Cardiac muscle cell (in vitro differentiated cells and primary cell): ENCODE measurements around the gene TRAF1. TPM values are rescaled to one million over a fixed set of nuclear protein-coding genes. Genes with fewer than 3 reads are reported as not detected.

Experiments used
- DNase-seq, 2 donors: peaks; one replicate each; pipeline versions ENCODE4 v3.0.0 to v3.0.0-alpha.2; 2010 to 2017; ENCODE audit warnings: low read depth in 1 of 2, low spot score in 1 of 2
- H3K27ac ChIP-seq: fragments of 200-600 bp; sonication (generic); 2 replicates; pipeline ENCODE4 v1.5.1; 2016
- H3K27me3 ChIP-seq: fragments of 200-600 bp; sonication (generic); 2 replicates; pipeline ENCODE4 v1.6.0; 2016; ENCODE audit warnings: control low read depth
- H3K36me3 ChIP-seq: fragments of 200-600 bp; sonication (generic); 2 replicates; pipeline ENCODE4 v1.5.1; 2016; ENCODE audit warnings: control low read depth
- H3K4me1 ChIP-seq: fragments of 200-600 bp; sonication (generic); 2 replicates; pipeline ENCODE4 v1.8.1; 2017; ENCODE audit warnings: low read depth, mild to moderate bottlenecking, mixed run types
- H3K4me3 ChIP-seq: fragments of 200-600 bp; sonication (generic); 2 replicates; pipeline ENCODE4 v1.5.1; 2016; ENCODE audit warnings: mild to moderate bottlenecking
- H3K9me3 ChIP-seq: fragments of 200-600 bp; sonication (generic); 2 replicates; pipeline ENCODE4 v1.5.1; 2017; ENCODE audit warnings: low read depth, mild to moderate bottlenecking, control low read depth
- polyA plus RNA-seq: library from polyadenylated mRNA; unstranded; fragments of >200 nt; fragmentation: Nextera tagmentation; extraction: Ambion mirVana; gene quantifications from 2 replicates; pipeline ENCODE4 v1.2.1, GENCODE V29; 2016
- total RNA-seq: library from RNA; depleted of rRNA; stranded (reverse); fragments of >200 nt; gene quantifications from 2 replicates; pipeline ENCODE4 v1.2.3, GENCODE V29; 2016
- TF ChIP-seq, protein P1 (sequence below): IDR thresholded peaks from 2 replicates; pipeline ENCODE4 v1.5.1; 2012; ENCODE audit warnings: low read depth, mild to moderate bottlenecking, low read length

The TRAF1 gene
- total and polyA plus RNA-seq, 2 experiments from 2014 or later = 3.5 to 7.5 TPM

DNA sequence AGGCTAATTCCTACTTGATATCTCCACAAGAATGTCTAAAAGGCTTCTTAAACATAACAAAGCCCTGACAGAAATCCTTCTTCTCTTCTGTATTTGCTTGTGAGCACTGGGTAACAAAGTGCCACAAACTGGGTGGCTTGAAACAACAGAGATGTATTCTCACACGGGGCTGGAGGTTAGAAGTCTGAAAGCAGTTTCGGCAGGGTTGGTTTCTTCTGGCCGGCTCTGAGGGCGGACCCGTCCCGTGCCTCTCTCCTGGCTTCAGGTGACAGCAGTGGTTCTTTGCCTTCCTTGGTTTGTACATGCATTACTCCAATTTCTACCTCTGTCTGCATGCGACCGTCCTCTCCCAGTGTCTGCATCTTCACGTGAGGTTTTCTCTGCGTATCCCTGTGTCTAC, 14.0 kb upstream of the TRAF1 start:
- H3K4me3 ChIP-seq = no peak overlapping the region
- H3K27me3 ChIP-seq = no peaks in the 10 kb centered on the region
- no peaks in the 10 kb centered on the region for H3K9me3 ChIP-seq
- H3K4me1 ChIP-seq = peaks cover 14% of the 10 kb centered on the region
- H3K27ac ChIP-seq = no peak overlapping the region
- TF ChIP-seq, protein P1, sequence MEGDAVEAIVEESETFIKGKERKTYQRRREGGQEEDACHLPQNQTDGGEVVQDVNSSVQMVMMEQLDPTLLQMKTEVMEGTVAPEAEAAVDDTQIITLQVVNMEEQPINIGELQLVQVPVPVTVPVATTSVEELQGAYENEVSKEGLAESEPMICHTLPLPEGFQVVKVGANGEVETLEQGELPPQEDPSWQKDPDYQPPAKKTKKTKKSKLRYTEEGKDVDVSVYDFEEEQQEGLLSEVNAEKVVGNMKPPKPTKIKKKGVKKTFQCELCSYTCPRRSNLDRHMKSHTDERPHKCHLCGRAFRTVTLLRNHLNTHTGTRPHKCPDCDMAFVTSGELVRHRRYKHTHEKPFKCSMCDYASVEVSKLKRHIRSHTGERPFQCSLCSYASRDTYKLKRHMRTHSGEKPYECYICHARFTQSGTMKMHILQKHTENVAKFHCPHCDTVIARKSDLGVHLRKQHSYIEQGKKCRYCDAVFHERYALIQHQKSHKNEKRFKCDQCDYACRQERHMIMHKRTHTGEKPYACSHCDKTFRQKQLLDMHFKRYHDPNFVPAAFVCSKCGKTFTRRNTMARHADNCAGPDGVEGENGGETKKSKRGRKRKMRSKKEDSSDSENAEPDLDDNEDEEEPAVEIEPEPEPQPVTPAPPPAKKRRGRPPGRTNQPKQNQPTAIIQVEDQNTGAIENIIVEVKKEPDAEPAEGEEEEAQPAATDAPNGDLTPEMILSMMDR = no peak
- no peaks in the 10 kb centered on the region for H3K36me3 ChIP-seq
- no peak for DNase-seq

DNA sequence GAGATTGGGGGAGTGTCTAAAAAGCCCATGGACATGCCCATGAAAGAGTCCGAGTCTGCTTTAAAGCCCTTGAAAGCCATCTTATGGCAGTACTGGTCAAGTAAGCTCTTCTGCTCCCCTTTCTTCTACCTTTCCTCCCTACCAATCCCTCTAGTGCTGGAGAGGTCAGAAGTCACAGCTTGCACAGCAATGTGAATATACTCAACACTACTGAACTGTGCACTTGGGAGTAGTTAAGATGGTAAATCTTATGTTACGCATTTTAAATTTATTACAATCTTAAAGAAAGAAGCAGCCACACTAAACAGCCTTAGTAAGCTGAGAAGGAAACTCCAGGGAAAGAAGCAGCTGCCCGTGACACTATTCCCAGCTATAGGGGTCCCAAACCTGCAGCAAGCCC, 12.3 kb upstream of the TRAF1 start:
- no peaks in the 10 kb centered on the region for H3K27me3 ChIP-seq
- no peak overlapping the region for H3K4me3 ChIP-seq
- no peak overlapping the region for H3K27ac ChIP-seq
- peaks cover 22% of the 10 kb centered on the region for H3K4me1 ChIP-seq
- H3K36me3 ChIP-seq = no peaks in the 10 kb centered on the region
- DNase-seq = no peak
- no peaks in the 10 kb centered on the region for H3K9me3 ChIP-seq
- TF ChIP-seq, protein P1 = no peak

DNA sequence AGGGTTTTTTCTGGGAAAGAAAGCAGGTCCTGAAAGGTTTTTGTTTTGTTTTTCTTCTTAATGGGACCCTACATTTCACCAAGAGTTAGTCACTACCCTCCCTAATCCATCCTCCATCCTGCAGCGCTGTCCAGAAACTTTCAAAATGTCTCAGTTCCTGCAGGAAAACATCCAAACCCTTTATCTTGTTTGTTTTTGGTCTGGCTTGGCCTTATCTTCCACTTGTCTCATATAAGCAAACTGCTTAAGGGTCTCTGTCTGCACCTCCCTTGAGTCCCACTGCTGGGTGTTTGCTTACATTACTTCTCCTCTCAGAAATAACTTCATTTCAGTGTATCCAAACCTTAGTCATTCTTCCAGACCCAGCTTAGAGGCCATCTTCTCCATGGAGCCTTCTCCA, 11.0 kb upstream of the TRAF1 start:
- DNase-seq = peak in 1 of 2 donors; percentile 72
- Histone ChIP-seq H3K4me1 (peaks cover 22% of the 10 kb centered on the region), H3K36me3 (no peaks in the 10 kb centered on the region), H3K4me3 (no peak overlapping the region), H3K27ac (peak overlapping the region; percentile 44), H3K27me3 (no peaks in the 10 kb centered on the region), H3K9me3 (no peaks in the 10 kb centered on the region)
- TF ChIP-seq, protein P1 = no peak

DNA sequence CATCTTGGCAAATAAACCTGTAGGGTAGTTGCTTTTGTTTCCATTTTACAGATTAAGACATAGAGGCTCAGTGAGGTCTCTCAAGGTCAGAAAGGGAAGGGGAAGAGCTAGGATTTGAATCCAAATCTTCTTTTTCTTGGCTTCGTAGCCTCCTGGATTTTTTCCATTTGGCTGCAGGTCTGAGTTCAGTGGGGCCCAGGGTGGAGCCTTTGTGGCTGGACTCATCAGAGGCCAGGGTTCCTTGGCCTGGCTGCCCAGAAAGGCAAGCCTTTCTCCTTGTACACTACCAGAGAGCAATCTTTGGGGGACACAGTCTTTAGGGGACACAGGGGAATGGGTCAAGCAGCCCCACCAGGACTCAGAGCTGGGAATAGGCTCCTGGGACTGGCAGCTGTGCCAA, 10.5 kb upstream of the TRAF1 start:
- TF ChIP-seq, protein P1 = no peak
- no peak overlapping the region for H3K4me3 ChIP-seq
- peaks cover 22% of the 10 kb centered on the region for H3K4me1 ChIP-seq
- DNase-seq = peak in 1 of 2 donors; percentile 54
- no peaks in the 10 kb centered on the region for H3K27me3 ChIP-seq
- H3K27ac ChIP-seq = peak overlapping the region; percentile 44
- no peaks in the 10 kb centered on the region for H3K9me3 ChIP-seq
- no peaks in the 10 kb centered on the region for H3K36me3 ChIP-seq

DNA sequence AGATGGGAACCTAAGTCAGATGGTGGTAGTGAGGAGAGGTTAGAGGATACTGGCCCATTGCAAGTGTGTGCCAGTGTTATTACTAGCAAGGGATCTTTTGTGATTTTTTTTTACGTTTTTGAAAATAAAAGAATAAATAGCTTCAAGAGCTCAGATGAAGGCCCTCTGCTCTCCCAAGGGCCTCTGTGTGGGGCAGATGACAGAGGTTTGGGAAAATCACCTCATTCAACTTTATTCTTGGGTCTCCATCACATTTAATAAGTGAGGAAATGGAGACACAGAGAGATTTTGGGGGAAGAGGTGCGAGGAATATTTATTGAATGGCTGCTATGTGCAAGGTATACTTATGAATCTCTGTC, 10.1 kb upstream of the TRAF1 start:
- TF ChIP-seq, protein P1 = no peak
- no peak overlapping the region for H3K27ac ChIP-seq
- no peak for DNase-seq
- H3K27me3 ChIP-seq = no peaks in the 10 kb centered on the region
- H3K36me3 ChIP-seq = no peaks in the 10 kb centered on the region
- no peaks in the 10 kb centered on the region for H3K9me3 ChIP-seq
- H3K4me1 ChIP-seq = peaks cover 22% of the 10 kb centered on the region
- H3K4me3 ChIP-seq = no peak overlapping the region
